ENCODE data around the gene SSX7.
A peak's percentile ranks its signal among the peaks of the same experiment; 100 is the strongest.
"Not testable (repeated sequence)": the region's sequence is repeated elsewhere in the genome, so short reads cannot be mapped to it uniquely, and the experiment has no call there.

SSX7 gene, protein sequence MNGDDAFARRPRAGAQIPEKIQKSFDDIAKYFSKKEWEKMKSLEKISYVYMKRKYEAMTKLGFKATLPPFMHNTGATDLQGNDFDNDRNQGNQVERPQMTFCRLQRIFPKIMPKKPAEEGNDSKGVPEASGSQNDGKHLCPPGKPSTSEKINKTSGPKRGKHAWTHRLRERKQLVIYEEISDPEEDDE

DNA sequence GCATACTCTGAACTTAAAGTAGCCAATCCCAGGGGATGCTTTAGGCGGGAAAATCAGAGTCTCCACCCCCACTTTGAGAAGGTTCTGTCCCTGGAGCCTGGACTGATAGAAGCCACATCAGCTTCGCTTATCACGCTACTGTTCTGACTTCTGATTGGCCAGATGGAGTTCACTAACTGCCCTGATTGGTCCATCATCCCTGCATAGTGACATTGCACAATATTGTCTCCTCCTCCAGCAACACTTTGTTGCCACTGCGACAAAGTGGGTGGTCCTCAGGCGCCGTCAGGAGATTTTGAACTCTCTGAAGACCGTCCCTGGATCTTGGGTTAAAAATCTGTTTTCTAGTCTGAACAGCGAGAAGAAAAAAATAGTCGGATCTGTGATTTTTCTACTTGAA, at the start of gene SSX7:
SSX7 (minus strand) TSS at position 101 of the 400 bp plus-strand sequence. CDS start 1,428 bp downstream, outside the sequence.
- not testable (repeated sequence) for H3K4me1 Mint-ChIP-seq; H3K27ac Mint-ChIP-seq; ATAC-seq (replicated peaks); H3K9me3 Mint-ChIP-seq; H3K4me3 Mint-ChIP-seq; DNase-seq; H3K36me3 Mint-ChIP-seq
- H3K27me3 Mint-ChIP-seq = peaks cover 0 to 19% of the 10 kb centered on the region in 2 donors

DNA sequence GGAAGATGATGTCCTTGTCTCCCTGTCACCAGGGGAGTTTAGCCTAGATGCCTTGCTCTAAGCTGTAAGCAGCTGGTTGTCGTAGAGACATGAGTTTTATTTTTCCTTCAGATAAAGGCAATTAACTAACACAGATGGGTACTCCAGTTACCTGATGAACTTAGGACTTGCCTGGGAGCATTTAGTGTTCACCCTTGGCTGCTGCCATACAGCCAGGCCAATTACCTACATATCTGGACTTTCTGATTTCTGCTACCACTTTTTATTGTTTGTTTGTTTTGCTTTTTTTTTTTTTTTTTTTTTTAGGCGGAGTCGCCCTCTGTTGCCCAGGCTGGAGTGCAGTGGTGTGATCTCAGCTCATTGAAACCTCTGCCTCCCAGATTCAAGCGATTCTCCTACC, 37.3 kb upstream of the SSX7 start:
- not testable (repeated sequence) for ATAC-seq (replicated peaks); DNase-seq; H3K36me3 Mint-ChIP-seq; H3K27me3 Mint-ChIP-seq; H3K27ac Mint-ChIP-seq; H3K4me1 Mint-ChIP-seq; H3K9me3 Mint-ChIP-seq; H3K4me3 Mint-ChIP-seq

DNA sequence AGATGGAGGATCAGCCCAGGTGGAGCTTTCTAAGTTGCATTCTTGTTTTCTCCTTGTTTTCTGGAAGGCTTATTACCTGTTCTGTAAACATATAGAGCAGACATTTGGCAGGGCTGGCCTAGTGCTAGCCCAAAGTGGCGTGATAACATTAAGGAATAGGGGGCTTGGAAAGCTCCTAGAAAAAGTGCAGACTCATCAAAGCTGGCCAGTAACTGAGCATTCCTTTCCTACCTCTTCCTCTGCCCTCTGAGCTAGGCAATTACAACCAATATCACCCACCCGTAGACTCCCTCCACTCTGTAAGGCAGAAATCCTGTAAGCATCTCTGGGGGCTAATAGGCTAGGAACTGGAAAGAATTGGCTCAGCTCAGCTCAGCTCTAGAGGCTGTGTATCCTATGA, 7.5 kb upstream of the SSX7 start:
- peaks cover 0 to 17% of the 10 kb centered on the region in 2 donors for H3K27me3 Mint-ChIP-seq
- not testable (repeated sequence) for H3K4me3 Mint-ChIP-seq; H3K27ac Mint-ChIP-seq; H3K36me3 Mint-ChIP-seq; DNase-seq; H3K9me3 Mint-ChIP-seq; H3K4me1 Mint-ChIP-seq; ATAC-seq (replicated peaks)

DNA sequence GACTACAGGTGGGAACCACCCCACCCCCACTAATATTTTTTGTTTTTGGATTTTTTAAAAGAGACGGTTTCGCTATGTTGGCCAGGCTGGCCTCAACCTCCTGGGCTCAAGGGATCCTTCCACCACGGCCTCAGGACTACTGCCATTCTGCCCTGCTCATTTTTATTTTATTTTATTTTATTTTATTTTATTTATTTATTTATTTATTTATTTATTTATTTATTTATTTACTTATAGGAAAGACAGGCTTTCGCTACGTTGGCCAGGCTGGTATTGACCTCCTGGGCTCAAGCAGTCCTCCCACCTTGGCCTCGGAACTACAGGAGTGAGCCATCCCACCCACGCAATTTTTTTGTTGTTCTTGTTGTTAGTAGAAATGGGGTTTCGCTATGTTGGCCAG, 775 bp upstream of the SSX7 start:
- not testable (repeated sequence) for H3K36me3 Mint-ChIP-seq; H3K27ac Mint-ChIP-seq; DNase-seq; H3K4me1 Mint-ChIP-seq; ATAC-seq (replicated peaks); H3K9me3 Mint-ChIP-seq; H3K4me3 Mint-ChIP-seq
- peaks cover 0 to 19% of the 10 kb centered on the region in 2 donors for H3K27me3 Mint-ChIP-seq

DNA sequence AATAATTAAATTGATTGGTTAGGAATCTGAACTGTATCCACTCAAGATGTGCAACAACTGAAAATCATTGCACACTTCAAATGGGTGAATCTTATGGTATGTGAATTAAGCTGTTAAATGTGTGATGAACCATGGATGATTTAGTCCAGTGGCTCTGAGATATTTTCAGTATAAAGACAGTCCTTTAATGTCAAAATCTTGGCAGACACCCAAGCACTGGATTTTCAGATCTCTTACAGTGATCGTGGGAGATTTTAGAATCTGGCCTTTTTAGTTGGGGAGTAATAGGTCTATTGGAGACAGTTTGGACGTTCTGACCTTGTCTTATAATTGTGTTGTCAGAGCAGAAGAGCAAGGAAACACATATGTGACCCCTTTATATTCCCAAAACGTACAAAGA, 4.0 kb downstream of the SSX7 start:
- ATAC-seq (replicated peaks); H3K36me3 Mint-ChIP-seq; DNase-seq; H3K4me3 Mint-ChIP-seq; H3K27ac Mint-ChIP-seq; H3K4me1 Mint-ChIP-seq; H3K9me3 Mint-ChIP-seq: not testable (repeated sequence)
- peaks cover 0 to 14% of the 10 kb centered on the region in 2 donors for H3K27me3 Mint-ChIP-seq

DNA sequence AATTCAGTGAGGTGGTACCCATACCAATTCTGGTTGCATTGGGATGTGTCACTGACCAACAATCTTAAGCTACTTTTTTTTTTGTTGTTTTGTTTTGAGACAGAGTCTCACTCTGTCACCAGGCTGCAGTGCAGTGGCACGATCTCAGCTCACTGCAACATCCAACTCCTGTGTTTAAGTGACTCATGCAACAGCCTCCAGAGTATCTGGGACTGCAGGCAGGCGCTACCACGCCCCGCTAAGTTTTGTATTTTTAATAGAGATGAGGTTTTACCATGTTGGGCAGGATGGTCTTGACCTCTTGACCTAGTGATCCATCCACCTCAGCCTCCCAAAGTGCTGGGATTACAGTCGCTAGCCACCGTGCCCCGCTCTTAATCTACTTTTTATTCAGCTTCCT, 5.7 kb downstream of the SSX7 start:
- H3K9me3 Mint-ChIP-seq; H3K27ac Mint-ChIP-seq; H3K4me1 Mint-ChIP-seq; DNase-seq; ATAC-seq (replicated peaks); H3K36me3 Mint-ChIP-seq; H3K4me3 Mint-ChIP-seq: not testable (repeated sequence)
- H3K27me3 Mint-ChIP-seq = peaks cover 0 to 13% of the 10 kb centered on the region in 2 donors

DNA sequence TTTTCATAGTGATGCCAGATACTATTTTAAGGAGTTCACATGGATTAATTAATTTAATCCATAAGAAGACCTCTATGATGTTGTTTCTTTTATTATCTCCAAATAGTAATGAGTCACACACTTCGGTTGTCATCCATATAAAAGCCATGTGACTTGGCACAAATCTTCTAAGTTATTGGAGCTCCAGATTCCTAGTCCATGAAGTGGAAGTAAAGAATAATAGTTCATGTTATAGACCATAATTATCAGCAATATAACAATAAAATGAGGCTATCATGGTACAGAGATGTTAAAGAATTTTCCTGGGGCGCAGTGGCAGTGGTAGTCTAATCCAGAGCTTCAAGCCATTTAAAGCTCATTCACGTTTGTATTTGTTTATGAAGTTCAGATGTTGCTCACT, 26.2 kb downstream of the SSX7 start:
- not testable (repeated sequence) for H3K9me3 Mint-ChIP-seq; H3K4me1 Mint-ChIP-seq; H3K27ac Mint-ChIP-seq; H3K4me3 Mint-ChIP-seq; H3K36me3 Mint-ChIP-seq; ATAC-seq (replicated peaks); DNase-seq
- H3K27me3 Mint-ChIP-seq = peaks cover 0 to 19% of the 10 kb centered on the region in 2 donors

DNA sequence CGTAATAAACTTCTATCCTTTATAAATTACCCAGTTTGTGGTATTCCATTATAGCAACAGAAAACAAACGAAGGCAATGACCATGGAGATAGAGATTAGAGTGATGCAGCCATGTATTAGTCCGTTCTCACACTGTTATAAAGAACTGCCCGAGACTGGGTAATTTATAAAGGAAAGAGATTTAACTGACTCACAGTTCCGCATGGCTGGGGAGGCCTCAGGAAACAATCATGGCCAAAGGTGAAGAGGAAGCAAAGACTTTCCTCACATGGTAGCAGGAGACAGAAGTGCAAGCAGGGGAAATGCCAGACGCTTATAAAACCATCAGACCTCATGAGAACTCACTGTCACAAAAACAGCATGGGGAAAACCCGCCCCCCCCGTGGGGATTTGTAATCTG, 34.0 kb downstream of the SSX7 start:
- not testable (repeated sequence) for H3K4me1 Mint-ChIP-seq, H3K9me3 Mint-ChIP-seq, H3K27me3 Mint-ChIP-seq, H3K27ac Mint-ChIP-seq, H3K36me3 Mint-ChIP-seq, H3K4me3 Mint-ChIP-seq
- DNase-seq (peak; percentile 27), ATAC-seq (replicated peaks) (peak; percentile 85 to 88)

DNA sequence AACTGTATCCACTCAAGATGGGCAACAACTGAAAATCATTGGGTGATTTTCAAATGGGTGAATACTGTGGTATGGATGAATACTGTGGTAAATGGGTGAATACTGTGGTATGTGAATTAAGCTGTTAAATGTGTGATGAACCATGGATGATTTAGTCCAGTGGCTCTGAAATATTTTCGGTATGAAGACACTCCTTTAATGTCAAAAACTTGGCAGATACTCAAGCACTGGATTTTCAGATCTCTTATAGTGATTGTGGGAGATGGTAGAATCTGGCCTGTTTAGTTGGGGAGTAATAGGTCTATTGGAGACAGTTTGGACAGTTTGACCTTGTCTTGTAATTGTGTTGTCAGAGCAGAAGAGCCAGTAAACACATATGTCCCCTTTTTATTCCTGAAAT, 45.7 kb downstream of the SSX7 start:
- H3K4me3 Mint-ChIP-seq = no peak overlapping the region
- H3K27me3 Mint-ChIP-seq = peaks cover 0 to 21% of the 10 kb centered on the region in 2 donors
- no peak overlapping the region for H3K27ac Mint-ChIP-seq
- no peaks in the 10 kb centered on the region for H3K36me3 Mint-ChIP-seq
- DNase-seq = no peak
- H3K4me1 Mint-ChIP-seq = no peaks in the 10 kb centered on the region
- no peak for ATAC-seq (replicated peaks)
- no peaks in the 10 kb centered on the region for H3K9me3 Mint-ChIP-seq

DNA sequence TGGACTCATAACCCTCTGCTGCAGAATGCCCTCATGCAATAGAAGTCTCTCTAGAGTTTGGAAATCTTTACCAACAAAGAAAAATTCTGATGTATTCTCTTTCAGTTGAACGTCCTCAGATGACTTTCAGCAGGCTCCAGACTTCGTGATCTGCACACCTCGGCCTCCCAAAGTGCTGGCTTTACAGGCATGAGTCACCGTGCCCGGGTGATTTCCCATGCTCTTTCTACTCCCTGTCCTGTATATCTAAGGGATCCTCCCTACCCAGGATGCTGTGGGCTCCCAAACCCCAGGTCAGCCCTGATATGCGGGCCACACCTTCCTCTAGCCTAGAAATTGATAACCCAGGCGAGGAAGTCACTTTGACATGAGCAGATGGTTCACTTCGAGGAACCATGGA, 51.5 kb downstream of the SSX7 start:
- H3K36me3 Mint-ChIP-seq; H3K4me3 Mint-ChIP-seq; H3K4me1 Mint-ChIP-seq; ATAC-seq (replicated peaks); H3K9me3 Mint-ChIP-seq; H3K27ac Mint-ChIP-seq; DNase-seq: not testable (repeated sequence)
- H3K27me3 Mint-ChIP-seq = peaks cover 0 to 13% of the 10 kb centered on the region in 2 donors

DNA sequence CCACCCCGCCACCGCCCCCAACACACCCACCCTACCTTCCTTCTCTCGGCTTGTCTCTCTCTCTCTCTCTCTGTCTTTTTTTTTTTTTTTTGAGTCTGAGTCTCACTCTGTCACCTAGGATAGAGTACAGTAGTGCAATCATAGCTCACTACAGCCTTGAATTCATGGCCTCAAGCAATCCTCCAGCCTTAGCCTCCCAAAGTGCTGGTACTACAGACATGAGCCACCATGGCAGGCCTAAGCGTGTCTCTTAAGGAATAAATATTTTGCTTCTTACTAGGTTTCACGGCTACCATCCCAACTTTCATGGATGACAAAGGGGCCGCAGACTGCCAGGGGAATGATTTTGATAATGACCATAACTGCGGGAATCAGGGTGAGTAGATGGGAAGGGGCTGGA, 55.8 kb downstream of the SSX7 start:
- H3K36me3 Mint-ChIP-seq = no peaks in the 10 kb centered on the region
- no peaks in the 10 kb centered on the region for H3K4me1 Mint-ChIP-seq
- H3K4me3 Mint-ChIP-seq = no peak overlapping the region
- H3K9me3 Mint-ChIP-seq = peaks cover 0 to 1% of the 10 kb centered on the region in 2 donors
- no peak for DNase-seq
- peak overlapping the region; percentile 39 for H3K27ac Mint-ChIP-seq
- no peak for ATAC-seq (replicated peaks)
- peaks cover 5 to 11% of the 10 kb centered on the region in 2 donors for H3K27me3 Mint-ChIP-seq

DNA sequence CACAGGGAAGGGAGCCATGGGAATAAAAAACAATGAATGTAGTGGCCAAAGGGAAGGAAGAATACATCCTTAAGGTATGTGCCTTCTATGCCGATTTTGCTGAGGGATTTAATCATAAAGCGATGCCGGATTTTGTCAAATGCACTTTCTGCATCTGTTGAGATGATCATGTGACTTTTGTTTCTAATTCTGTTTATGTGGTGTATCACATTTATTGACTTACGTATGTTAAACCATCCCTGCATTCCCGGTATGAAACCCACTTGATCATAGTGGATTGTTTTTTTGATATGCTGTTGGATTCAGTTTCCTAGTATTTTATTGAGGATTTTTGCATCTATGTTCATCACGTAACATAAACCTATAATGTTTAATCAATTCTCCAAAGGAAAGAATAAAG, 60.0 kb downstream of the SSX7 start:
- Mint-ChIP-seq H3K27ac (no peak overlapping the region), H3K27me3 (peaks cover 10 to 11% of the 10 kb centered on the region in 2 donors), H3K4me3 (no peak overlapping the region), H3K9me3 (peaks cover 0 to 1% of the 10 kb centered on the region in 2 donors), H3K4me1 (no peaks in the 10 kb centered on the region), H3K36me3 (no peaks in the 10 kb centered on the region)
- ATAC-seq (replicated peaks) (no peak), DNase-seq (no peak)
